GM12878 (cell line): Measurements from ENCODE around the gene NRXN3. TPM values are rescaled to one million over a fixed set of nuclear protein-coding genes. Genes with fewer than 3 reads are reported as not detected.

ENCODE experiments used
- ATAC-seq: fragments of 200-7000 bp; cut with Tn5 transposase; 3 replicates; pipeline ENCODE4 v1.9.1; 2020; ENCODE audit warnings: mild to moderate bottlenecking, moderate library complexity
- BruUV-seq: library from RNA; stranded (reverse); fragments of 400-500 nt; replicated peaks from 2 replicates; lab custom pipeline; 2021; lab: Mats Ljungman, UMichigan
- CTCF ChIA-PET: fragments of 300-600 bp; sonication (Branson Sonifier 250); formaldehyde crosslinking; extraction: SDS; loops from one replicate; lab custom pipeline; 2021; ENCODE audit warnings: inconsistent platforms; lab: Yijun Ruan, JAX
- POLR2A ChIA-PET: fragments of 350-600 bp; formaldehyde crosslinking; extraction: SDS; loops from one replicate; lab custom pipeline; 2021; ENCODE audit warnings: inconsistent platforms; lab: Charles Lee
- RAD21 ChIA-PET: fragments of 300-600 bp; sonication (Branson Sonifier 250); formaldehyde crosslinking; loops from one replicate; lab custom pipeline; 2023; ENCODE audit warnings: antibody characterized with exemption; ENCODE audit not compliant: unreplicated experiment; lab: Charles Lee
- SMC1A ChIA-PET: fragments of 300-600 bp; sonication (Branson Sonifier 250); formaldehyde crosslinking; loops from one replicate; lab custom pipeline; 2023; ENCODE audit not compliant: unreplicated experiment, uncharacterized antibody; lab: Charles Lee
- DNase-seq: peaks from one replicate; pipeline ENCODE4 v3.0.0-alpha.2; 2011; ENCODE audit warnings: low read depth, low spot score
- FAIRE-seq: peaks from 3 replicates; lab custom pipeline; 2011; peaks lifted over from hg19 to GRCh38; lab: Jason Lieb, UNC
- H2AFZ ChIP-seq: 2 replicates; pipeline ENCODE4 v1.6.0; 2011; ENCODE audit warnings: low read depth, low read length, control low read depth; ENCODE audit not compliant: control insufficient read depth
- H3K27ac ChIP-seq: 2 replicates; pipeline ENCODE4 v1.5.1; 2011; ENCODE audit warnings: control low read depth; ENCODE audit not compliant: control insufficient read depth, insufficient read depth
- H3K27me3 ChIP-seq, 2 experiments: replicated peaks in 1 of 2; 2 replicates each; pipeline versions ENCODE4 v1.6.0 to v1.6.1; 2011; ENCODE audit warnings: low read length in 1 of 2; ENCODE audit not compliant: control insufficient read depth in 2 of 2, insufficient read depth in 2 of 2
- H3K36me3 ChIP-seq, 2 experiments: 2 replicates each; pipeline ENCODE4 v1.5.1; 2011; ENCODE audit warnings: low read length in 1 of 2; ENCODE audit not compliant: control insufficient read depth in 2 of 2, insufficient read depth in 2 of 2
- H3K4me1 ChIP-seq: 2 replicates; pipeline ENCODE4 v1.6.1; 2011; ENCODE audit warnings: mild to moderate bottlenecking, low read length, moderate library complexity, mixed read lengths; ENCODE audit not compliant: control insufficient read depth, insufficient read depth
- H3K4me2 ChIP-seq: 2 replicates; pipeline ENCODE4 v1.6.0; 2011; ENCODE audit warnings: control low read depth; ENCODE audit not compliant: control insufficient read depth, insufficient read depth
- H3K4me3 ChIP-seq: fragments of 200-600 bp; sonication (generic); 2 replicates; pipeline ENCODE4 v1.5.1; 2016
- H3K79me2 ChIP-seq: 2 replicates; pipeline ENCODE4 v1.6.0; 2011; ENCODE audit warnings: low read length; ENCODE audit not compliant: control insufficient read depth, insufficient read depth
- H3K9ac ChIP-seq: 2 replicates; pipeline ENCODE4 v1.8.0; 2011; ENCODE audit warnings: low read length, control low read depth, mixed read lengths; ENCODE audit not compliant: control insufficient read depth, insufficient read depth
- H3K9me3 ChIP-seq: replicated peaks from 3 replicates; pipeline ENCODE4 v1.5.1; 2011; ENCODE audit warnings: mild to moderate bottlenecking, low read length; ENCODE audit not compliant: control insufficient read depth, insufficient read depth
- H4K20me1 ChIP-seq: 2 replicates; pipeline ENCODE4 v1.6.0; 2011; ENCODE audit not compliant: control insufficient read depth, insufficient read depth
- BMI1 ChIP-seq: fragments of 450-650 bp; IDR thresholded peaks from 2 replicates; pipeline ENCODE4 v1.6.1; 2016; ENCODE audit warnings: mild to moderate bottlenecking, moderate library complexity, borderline replicate concordance
- CEBPB ChIP-seq, 2 experiments: fragments of 150-350 bp in 1 of 2; IDR thresholded peaks; 2 replicates each; pipeline ENCODE4 v1.6.1; 2012 to 2014; ENCODE audit warnings: low read depth in 2 of 2, low read length in 2 of 2, borderline replicate concordance in 1 of 2, inconsistent platforms in 1 of 2
- CREB1 ChIP-seq: IDR thresholded peaks from 2 replicates; pipeline ENCODE4 v1.6.1; 2012; ENCODE audit warnings: low read depth, mild to moderate bottlenecking, inconsistent platforms
- CTCF ChIP-seq, 3 experiments: IDR thresholded peaks in 2 of 3; conservative IDR thresholded peaks in 1 of 3; 2 replicates each; pipeline ENCODE4 v1.5.1; 2011; ENCODE audit warnings: low read depth in 3 of 3, low read length in 3 of 3, mild to moderate bottlenecking in 3 of 3, control low read depth in 2 of 3, moderate library complexity in 2 of 3, inconsistent platforms in 1 of 3, mixed read lengths in 1 of 3; ENCODE audit not compliant: control insufficient read depth in 2 of 3, insufficient read depth in 1 of 3; ENCODE audit errors: extremely low read depth in 1 of 3
- E2F4 ChIP-seq: IDR thresholded peaks from 2 replicates; pipeline ENCODE4 v1.6.1; 2012; ENCODE audit warnings: low read depth, low read length, improper control_type of control experiment
- EED ChIP-seq: sonication (generic); IDR thresholded peaks from 2 replicates; pipeline ENCODE4 v1.6.1; 2016; ENCODE audit warnings: antibody characterized with exemption, low read depth
- FOXM1 ChIP-seq: IDR thresholded peaks from 2 replicates; pipeline ENCODE4 v1.6.1; 2012; ENCODE audit warnings: low read depth, mild to moderate bottlenecking, inconsistent platforms, low read length, moderate library complexity
- KDM1A ChIP-seq: fragments of 200-600 bp; sonication (generic); IDR thresholded peaks from 2 replicates; pipeline ENCODE4 v1.6.1; 2016; ENCODE audit warnings: borderline replicate concordance
- LARP7 ChIP-seq: fragments of 450-650 bp; IDR thresholded peaks from 2 replicates; pipeline ENCODE4 v1.6.1; 2017; ENCODE audit warnings: mild to moderate bottlenecking
- NR2C2 ChIP-seq: IDR thresholded peaks from 2 replicates; pipeline ENCODE4 v1.6.1; 2011; ENCODE audit warnings: borderline replicate concordance, low read depth; ENCODE audit not compliant: control insufficient read depth, insufficient read length
- SMC3 ChIP-seq: IDR thresholded peaks from 2 replicates; pipeline ENCODE4 v1.6.1; 2011; ENCODE audit warnings: low read length, improper control_type of control experiment, borderline replicate concordance
- SREBF1 ChIP-seq: IDR thresholded peaks from 2 replicates; pipeline ENCODE4 v1.6.1; 2012; ENCODE audit warnings: mild to moderate bottlenecking, low read length
- TCF12 ChIP-seq: IDR thresholded peaks from 2 replicates; pipeline ENCODE4 v1.6.1; 2011; ENCODE audit warnings: low read depth, mild to moderate bottlenecking, low read length
- WRNIP1 ChIP-seq: IDR thresholded peaks from 2 replicates; pipeline ENCODE4 v1.6.1; 2011; ENCODE audit warnings: low read depth, low read length, improper control_type of control experiment, borderline replicate concordance
- ZBTB33 ChIP-seq: fragments of 450-650 bp; IDR thresholded peaks from 2 replicates; pipeline ENCODE4 v1.6.1; 2017; ENCODE audit warnings: mild to moderate bottlenecking
- WGBS: methylation state at CpG from one replicate; pipeline ENCODE4 v1.1.6; 2016; ENCODE audit warnings: low lambda C conversion rate; ENCODE audit not compliant: insufficient replicate concordance, insufficient coverage; ENCODE audit errors: missing lambda C conversion rate; 5-methylcytosine and 5-hydroxymethylcytosine counted together
- in situ Hi-C: fragments of 300-500 bp; cut with MboI; formaldehyde crosslinking; loops from 9 replicates; pipeline ENCODE4 v1.14.3; 2018; ENCODE audit warnings: mixed read lengths
- intact Hi-C: fragments of 100-400 bp; cut with micrococcal nuclease; formaldehyde crosslinking; loops from one replicate; pipeline ENCODE4 v1.14.2; 2022; ENCODE audit not compliant: unreplicated experiment
- polyA plus RNA-seq, 11 experiments: library from polyadenylated mRNA; depleted of rRNA in 4 of 11; unstranded in 6 of 11; stranded (reverse) in 5 of 11; fragments of >200 nt; fragmentation: Nextera tagmentation in 4 of 11; fragmentation: Illumina TruSeq in 1 of 11; extraction: Ambion mirVana in 4 of 11; extraction: Trizol in 1 of 11; gene quantifications; 1 replicate in 1 of 11; 2 replicates in 10 of 11; pipeline versions ENCODE4 v1.2.1 to v1.2.3, GENCODE V29; 2011 to 2016; ENCODE audit warnings: inconsistent platforms in 2 of 11, missing spikeins in 2 of 11, low read depth in 1 of 11
- total RNA-seq, 4 experiments: library from RNA; depleted of rRNA in 3 of 4; stranded (reverse); fragments of >200 nt in 3 of 4; fragmentation: Illumina TruSeq in 1 of 4; extraction: Trizol in 1 of 4; gene quantifications; 2 replicates each; pipeline versions ENCODE4 v1.2.1 to v1.2.3, GENCODE V29; 2013 to 2021
- TF ChIP-seq, protein P1 (sequence below): IDR thresholded peaks from 2 replicates; pipeline ENCODE4 v1.6.1; 2012; ENCODE audit warnings: low read depth, low read length, improper control_type of control experiment

Gene NRXN3
- total and polyA plus RNA-seq, 10 of the 15 experiments (the other 5 are each of a cell fraction or from before 2014, with no cell fraction given), result 0.52 to 3.3 (median 1.4) TPM

DNA sequence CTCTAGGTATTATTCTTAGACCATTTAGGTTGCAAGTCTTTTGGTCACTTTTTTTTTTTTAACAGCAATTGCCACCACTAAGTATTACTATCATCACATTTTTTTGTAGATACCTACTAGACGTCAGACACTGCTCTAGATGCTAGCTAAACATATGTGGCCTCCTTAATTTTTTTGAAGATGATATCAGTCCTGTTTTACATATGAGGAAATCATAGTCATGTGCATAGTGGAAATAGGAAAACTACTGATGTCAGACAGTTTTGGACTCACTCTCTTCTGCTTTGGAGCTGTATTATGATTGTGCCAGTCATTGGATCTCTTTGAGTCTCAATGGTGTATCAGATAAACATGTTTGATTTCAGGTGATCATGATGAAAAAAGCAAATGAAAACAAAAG is 1736.8 kb downstream of the NRXN3 start:
- Histone ChIP-seq H2AFZ (no peak overlapping the region), H3K4me3 (no peak overlapping the region), H3K27ac (no peak overlapping the region), H3K36me3 (no peaks in the 10 kb centered on the region), H3K4me2 (no peak overlapping the region), H3K79me2 (no peaks in the 10 kb centered on the region), H4K20me1 (no peaks in the 10 kb centered on the region), H3K9me3 (no peaks in the 10 kb centered on the region), H3K4me1 (no peaks in the 10 kb centered on the region), H3K27me3 (no peaks in the 10 kb centered on the region), H3K9ac (no peak overlapping the region)
- ChIA-PET POLR2A (no interaction called here), CTCF (no interaction called here), SMC1A (interaction anchor here (0.7 kb wide), 1 partner anchor 13 kb away, joined by 3 read pairs; no protein-coding TSS in a partner anchor), RAD21 (no interaction called here)
- WGBS, result 0% methylated on average over 1 of the region's 1 CpG
- in situ Hi-C loops, result no loop called here
- BruUV-seq, result no TSS peak
- FAIRE-seq, result no peak
- intact Hi-C loops, result no loop called here
- DNase-seq, result no peak
- TF ChIP-seq WRNIP1, result no peak
- TF ChIP-seq, protein P1, sequence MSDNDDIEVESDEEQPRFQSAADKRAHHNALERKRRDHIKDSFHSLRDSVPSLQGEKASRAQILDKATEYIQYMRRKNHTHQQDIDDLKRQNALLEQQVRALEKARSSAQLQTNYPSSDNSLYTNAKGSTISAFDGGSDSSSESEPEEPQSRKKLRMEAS, result no peak
- TF ChIP-seq ZBTB33, result no peak
- TF ChIP-seq CREB1, result no peak
- no peak for TF ChIP-seq EED
- TF ChIP-seq TCF12, result no peak
- TF ChIP-seq KDM1A, result no peak
- no peak for TF ChIP-seq E2F4
- TF ChIP-seq BMI1, result no peak
- no peak for TF ChIP-seq SREBF1
- no peak for TF ChIP-seq FOXM1
- TF ChIP-seq NR2C2, result no peak
- no peak for TF ChIP-seq LARP7
- no peak for TF ChIP-seq SMC3
- TF ChIP-seq CTCF (IDR thresholded peaks at IDR 0.05 in 2 of 3, conservative IDR thresholded peaks at IDR 0.05 in 1 of 3; ENCODE audit: control insufficient read depth in 2 of 3, extremely low read depth in 1 of 3, insufficient read depth in 1 of 3, low read depth in 3 of 3, low read length in 3 of 3), result no peak
- TF ChIP-seq CEBPB (IDR thresholded peaks at IDR 0.05; ENCODE audit: borderline replicate concordance in 1 of 2, low read depth in 2 of 2, low read length in 2 of 2), result no peak
- ATAC-seq, result no peak
